Lower leg skin (tissue), 4 donors: ENCODE results near the gene ADM2. TPM values are rescaled to one million over a fixed set of nuclear protein-coding genes. Genes with fewer than 3 reads are reported as not detected.

Source experiments
- DNase-seq, 2 donors: peaks; one replicate each; pipeline ENCODE4 v3.0.0-alpha.2; 2019; ENCODE audit warnings: low spot score in 2 of 2
- H3K4me3 ChIP-seq: fragments of 200-600 bp; sonication (generic); 2 replicates; pipeline ENCODE4 v1.5.1; 2017; ENCODE audit warnings: mild to moderate bottlenecking, low read depth; ENCODE audit not compliant: poor library complexity, severe bottlenecking
- POLR2A ChIP-seq, 2 donors: fragments of 450-650 bp; IDR thresholded peaks; one replicate each; pipeline ENCODE4 v1.6.1; 2016 to 2017; ENCODE audit warnings: antibody characterized with exemption in 2 of 2, mild to moderate bottlenecking in 1 of 2, moderate library complexity in 1 of 2
- WGBS, 2 donors: methylation state at CpG; one replicate each; pipeline ENCODE4 v1.1.5; 2018; 5-methylcytosine and 5-hydroxymethylcytosine counted together
- intact Hi-C: fragments of 100-400 bp; cut with DNase I; formaldehyde crosslinking; loops from one replicate; pipeline ENCODE4 v1.15.0; 2023; ENCODE audit warnings: low total_unique reads
- total RNA-seq, 4 donors: library from RNA; depleted of rRNA; stranded (reverse); fragments of >200 nt; gene quantifications; one replicate each; pipeline ENCODE4 v1.1.0, GENCODE V29; 2016
- TF ChIP-seq, protein P1 (sequence below), 3 donors: fragments of 450-650 bp; IDR thresholded peaks; one replicate each; pipeline ENCODE4 v1.5.1; 2016; ENCODE audit warnings: antibody characterized with exemption in 3 of 3, mild to moderate bottlenecking in 3 of 3, moderate library complexity in 2 of 3

Gene ADM2
- total RNA-seq, 4 donors from 2014 or later, result 0.19 to 0.56 (median 0.52) TPM; not detected in 1

DNA sequence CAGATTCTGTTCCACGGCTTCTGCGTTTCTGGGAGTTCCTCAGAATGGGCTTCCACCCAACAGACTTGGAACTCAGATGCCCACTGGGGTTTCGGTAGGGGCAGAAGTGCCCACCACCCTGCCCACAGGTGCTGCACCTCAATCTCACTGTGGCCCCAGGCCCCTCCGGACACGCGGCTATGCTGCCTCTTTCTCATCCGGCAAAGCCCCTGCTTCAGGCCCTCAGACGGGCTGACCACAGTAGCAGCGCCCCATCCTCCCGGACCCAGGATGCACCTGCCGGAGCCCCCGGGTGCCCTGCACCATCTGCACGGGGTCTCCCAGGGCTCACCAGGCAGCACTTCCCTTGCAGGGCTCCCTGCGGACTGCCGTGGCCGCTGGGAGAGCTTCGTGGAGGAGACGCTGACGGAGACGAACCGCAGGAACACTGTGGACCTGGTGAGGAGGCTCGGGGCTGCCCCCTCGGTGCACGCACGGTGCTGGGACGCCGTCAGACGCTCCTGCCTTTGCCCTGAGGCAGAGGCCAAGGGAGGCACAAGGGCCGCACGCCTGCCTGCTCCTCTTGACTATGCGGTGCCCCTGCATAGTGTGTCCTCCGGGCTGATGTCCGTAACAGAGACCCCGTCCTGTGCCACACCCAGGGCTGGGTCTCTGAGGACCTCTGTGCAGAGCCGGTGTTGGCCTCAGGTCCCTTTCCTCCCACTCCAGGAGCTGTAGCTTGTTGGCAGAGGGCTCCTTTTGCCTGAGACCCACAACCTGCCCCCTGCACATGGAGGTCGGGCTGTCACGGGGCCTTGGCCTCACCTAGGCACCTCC, 45.1 kb upstream of the ADM2 start:
- H3K4me3 ChIP-seq, result no peak overlapping the region
- intact Hi-C loops, result no loop called here
- DNase-seq, result no peak
- 84 to 90% methylated on average over 30 to 37 of the region's 37 CpGs for WGBS, 2 donors
- TF ChIP-seq, protein P1, sequence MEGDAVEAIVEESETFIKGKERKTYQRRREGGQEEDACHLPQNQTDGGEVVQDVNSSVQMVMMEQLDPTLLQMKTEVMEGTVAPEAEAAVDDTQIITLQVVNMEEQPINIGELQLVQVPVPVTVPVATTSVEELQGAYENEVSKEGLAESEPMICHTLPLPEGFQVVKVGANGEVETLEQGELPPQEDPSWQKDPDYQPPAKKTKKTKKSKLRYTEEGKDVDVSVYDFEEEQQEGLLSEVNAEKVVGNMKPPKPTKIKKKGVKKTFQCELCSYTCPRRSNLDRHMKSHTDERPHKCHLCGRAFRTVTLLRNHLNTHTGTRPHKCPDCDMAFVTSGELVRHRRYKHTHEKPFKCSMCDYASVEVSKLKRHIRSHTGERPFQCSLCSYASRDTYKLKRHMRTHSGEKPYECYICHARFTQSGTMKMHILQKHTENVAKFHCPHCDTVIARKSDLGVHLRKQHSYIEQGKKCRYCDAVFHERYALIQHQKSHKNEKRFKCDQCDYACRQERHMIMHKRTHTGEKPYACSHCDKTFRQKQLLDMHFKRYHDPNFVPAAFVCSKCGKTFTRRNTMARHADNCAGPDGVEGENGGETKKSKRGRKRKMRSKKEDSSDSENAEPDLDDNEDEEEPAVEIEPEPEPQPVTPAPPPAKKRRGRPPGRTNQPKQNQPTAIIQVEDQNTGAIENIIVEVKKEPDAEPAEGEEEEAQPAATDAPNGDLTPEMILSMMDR (IDR thresholded peaks at IDR 0.05), result no peak
- no peak for TF ChIP-seq POLR2A (IDR thresholded peaks at IDR 0.05)

DNA sequence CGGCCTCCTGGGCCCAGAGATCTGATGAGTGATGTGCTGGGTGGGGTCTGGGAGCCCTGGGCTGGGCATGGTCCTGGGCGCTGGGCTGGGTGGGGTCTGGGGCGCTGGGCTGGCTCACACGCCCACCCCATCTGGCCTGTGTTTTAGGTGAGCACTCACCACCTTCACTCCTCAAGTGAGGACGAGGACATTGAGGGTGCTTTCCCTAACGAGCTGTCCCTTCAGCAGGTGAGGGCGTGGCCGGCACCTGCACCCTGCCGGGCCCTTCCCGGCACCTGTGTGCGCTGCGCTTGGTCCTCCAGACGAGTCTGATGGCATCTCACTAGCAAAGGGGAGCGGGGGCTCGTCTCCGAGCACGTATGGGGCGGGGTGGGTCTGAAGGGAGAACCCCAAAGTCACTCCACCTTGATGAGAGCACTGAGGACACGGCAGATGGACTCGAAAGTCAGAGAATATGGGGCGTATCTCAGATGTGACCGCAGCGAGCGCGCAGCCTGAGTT, 44.5 kb upstream of the ADM2 start:
- 88 to 92% methylated on average over 19 to 25 of the region's 25 CpGs for WGBS, 2 donors
- no peak for DNase-seq
- intact Hi-C loops, result no loop called here
- H3K4me3 ChIP-seq, result no peak overlapping the region
- TF ChIP-seq, protein P1 (IDR thresholded peaks at IDR 0.05), result no peak
- TF ChIP-seq POLR2A (IDR thresholded peaks at IDR 0.05), result no peak

DNA sequence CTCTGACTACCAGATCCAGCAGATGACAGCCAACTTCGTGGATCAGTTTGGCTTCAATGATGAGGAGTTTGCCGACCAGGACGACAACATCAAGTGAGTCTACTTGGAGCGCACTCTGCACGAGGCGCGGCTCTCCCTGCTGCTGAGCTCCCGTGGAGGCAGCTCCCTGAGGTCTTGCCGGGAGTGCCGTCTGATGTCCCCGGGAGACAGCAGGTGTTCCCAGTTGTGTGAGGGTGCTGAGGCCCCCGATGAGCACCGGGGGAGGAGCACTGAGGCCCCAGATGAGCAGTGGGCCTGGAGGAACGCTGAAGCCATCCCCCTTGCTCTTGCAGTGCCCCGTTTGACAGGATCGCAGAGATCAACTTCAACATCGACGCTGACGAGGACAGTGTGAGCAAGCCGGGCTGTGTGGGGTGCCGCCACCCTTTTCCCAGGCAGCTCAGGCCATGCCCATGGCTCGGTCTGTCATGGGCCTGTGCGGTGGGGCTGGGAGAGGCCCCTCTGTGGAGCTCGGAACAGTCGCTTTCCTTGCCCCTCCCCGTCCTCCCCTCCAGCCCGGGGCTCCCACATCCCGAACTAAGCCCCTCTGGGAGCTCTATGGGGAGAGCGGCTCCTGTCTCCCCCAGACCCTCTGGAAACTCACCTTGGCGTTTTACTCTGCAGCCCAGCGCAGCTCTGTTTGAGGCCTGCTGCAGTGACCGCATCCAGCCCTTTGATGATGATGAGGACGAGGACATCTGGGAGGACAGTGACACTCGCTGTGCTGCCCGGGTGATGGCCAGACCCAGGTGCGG, 43.6 kb upstream of the ADM2 start:
- no peak for TF ChIP-seq POLR2A (IDR thresholded peaks at IDR 0.05)
- TF ChIP-seq, protein P1 (IDR thresholded peaks at IDR 0.05), result no peak
- DNase-seq, result no peak
- no peak overlapping the region for H3K4me3 ChIP-seq
- 88 to 89% methylated on average over 24 to 36 of the region's 36 CpGs for WGBS, 2 donors
- intact Hi-C loops, result no loop called here

DNA sequence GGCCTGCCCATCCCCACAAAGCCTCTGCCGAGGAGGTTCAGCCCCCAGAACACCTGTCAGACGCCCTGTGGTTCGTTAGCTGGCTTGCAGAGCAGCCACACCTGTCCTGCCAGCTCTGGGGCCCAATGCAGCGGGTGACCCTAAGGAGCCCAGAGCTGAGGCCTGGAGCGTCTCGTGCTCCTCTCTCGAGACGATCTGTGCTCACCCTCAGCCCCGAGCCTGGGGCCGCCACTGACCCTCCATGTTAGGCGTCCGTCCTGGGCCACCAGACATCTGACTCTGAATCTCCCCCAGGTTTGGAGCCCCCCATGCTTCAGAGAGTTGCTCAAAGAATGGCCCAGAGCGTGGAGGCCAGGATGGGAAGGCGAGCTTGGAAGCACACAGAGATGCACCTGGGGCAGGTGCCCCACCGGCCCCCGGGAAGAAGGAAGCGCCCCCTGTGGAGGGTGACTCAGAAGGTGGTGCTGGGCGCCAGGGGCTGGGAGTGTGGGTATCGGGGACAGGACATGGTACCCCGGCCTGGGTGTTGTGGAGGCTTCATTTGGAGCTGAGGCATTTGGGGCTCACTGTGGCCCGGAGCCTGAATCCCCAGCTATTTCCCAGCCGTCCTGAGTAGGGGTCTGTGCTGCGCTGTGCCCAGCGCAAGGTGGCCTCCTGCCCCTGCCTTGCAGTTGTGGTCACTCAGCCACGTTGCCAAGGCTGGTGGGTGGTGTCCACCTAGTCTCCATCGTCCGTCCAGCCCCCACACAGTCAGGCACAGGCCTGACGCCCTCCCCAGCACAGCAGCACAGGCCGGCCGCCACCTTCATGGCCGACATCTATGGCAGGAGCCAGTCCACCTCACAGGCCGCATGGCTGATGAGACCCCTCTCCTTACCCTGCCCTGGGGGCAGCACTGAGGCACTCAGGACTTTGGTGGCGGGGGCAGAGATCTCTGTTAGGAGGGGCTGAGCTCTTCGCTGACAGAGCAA, 42.8 kb upstream of the ADM2 start:
- DNase-seq, result no peak
- intact Hi-C loops, result no loop called here
- WGBS, 2 donors, result 86 to 93% methylated on average over 31 to 33 of the region's 34 CpGs
- TF ChIP-seq, protein P1 (IDR thresholded peaks at IDR 0.05), result no peak
- TF ChIP-seq POLR2A (IDR thresholded peaks at IDR 0.05), result no peak
- no peak overlapping the region for H3K4me3 ChIP-seq

DNA sequence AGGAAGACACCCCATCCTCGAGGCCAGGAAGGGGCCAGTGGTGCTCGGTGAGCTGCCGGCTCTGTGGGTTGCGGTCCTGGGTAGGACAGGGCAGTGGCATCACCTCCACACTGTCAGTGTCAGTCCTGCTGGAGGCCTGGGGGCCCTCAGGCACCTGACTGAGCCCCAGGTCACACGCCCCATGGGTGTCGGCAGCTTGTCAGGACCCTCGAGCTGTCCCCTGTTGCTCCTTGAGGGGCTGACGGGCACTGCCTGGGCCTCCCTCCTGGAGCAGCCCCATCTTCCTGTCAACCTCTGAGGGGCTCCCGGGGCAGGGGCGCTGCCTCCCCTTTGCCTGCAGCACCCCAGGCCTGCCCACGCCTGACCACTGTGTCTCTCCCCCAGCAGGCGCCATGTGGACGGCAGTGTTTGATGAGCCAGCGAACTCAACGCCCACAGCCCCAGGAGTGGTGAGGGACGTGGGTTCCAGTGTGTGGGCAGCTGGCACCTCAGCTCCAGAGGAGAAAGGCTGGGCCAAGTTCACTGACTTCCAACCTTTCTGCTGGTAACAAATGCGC, 42.0 kb upstream of the ADM2 start:
- intact Hi-C loops, result no loop called here
- DNase-seq, result no peak
- WGBS, 2 donors, result 85 to 86% methylated on average over 13 to 17 of the region's 17 CpGs
- no peak overlapping the region for H3K4me3 ChIP-seq
- no peak for TF ChIP-seq POLR2A (IDR thresholded peaks at IDR 0.05)
- TF ChIP-seq, protein P1 (IDR thresholded peaks at IDR 0.05), result no peak
